Endometrium (tissue), 2 donors: Measurements from ENCODE around the gene CTRB2.

Experiments used
- FAIRE-seq: peaks from 2 replicates; lab custom pipeline; 2012; peaks lifted over from hg19 to GRCh38; lab: Jason Lieb, UNC
- donor health status: control.
- donor health status: control.

CTRB2 gene

GRCh38 chr16:75206749-75207451, at the start of gene CTRB2:
Gene CTRB2 (minus strand): TSS chr16:75207161. CDS start chr16:75207141, 20 bp downstream.
- no peak for FAIRE-seq

GRCh38 chr16:75256059-75256571, 49.2 kb upstream of the CTRB2 start:
- FAIRE-seq: no peak

GRCh38 chr16:75254359-75254837, 47.4 kb upstream of the CTRB2 start:
- FAIRE-seq: no peak

GRCh38 chr16:75252946-75253911, 46.3 kb upstream of the CTRB2 start:
- FAIRE-seq: no peak

GRCh38 chr16:75252049-75252864, 45.3 kb upstream of the CTRB2 start:
- no peak for FAIRE-seq

- no peak for FAIRE-seq
Observed at GRCh38 chr16:75251280-75252048, 44.5 kb upstream of the CTRB2 start, which contains the start of gene BCAR1. Gene BCAR1 (minus strand): TSS chr16:75251624. CDS start chr16:75251482, 142 bp downstream.

- FAIRE-seq: no peak
Observed at GRCh38 chr16:75250809-75251279, 43.9 kb upstream of the CTRB2 start.

GRCh38 chr16:75250089-75250808, 43.3 kb upstream of the CTRB2 start:
- no peak for FAIRE-seq

- FAIRE-seq: no peak
Observed at GRCh38 chr16:75249441-75249840, 42.5 kb upstream of the CTRB2 start.

- no peak for FAIRE-seq
Observed at GRCh38 chr16:75248536-75249380, 41.8 kb upstream of the CTRB2 start.

- FAIRE-seq: no peak
Observed at GRCh38 chr16:75248142-75248535, 41.2 kb upstream of the CTRB2 start.

GRCh38 chr16:75247249-75247648, 40.3 kb upstream of the CTRB2 start:
- FAIRE-seq: no peak

GRCh38 chr16:75246504-75247205, 39.7 kb upstream of the CTRB2 start:
- FAIRE-seq: no peak

- FAIRE-seq: no peak
Observed at GRCh38 chr16:75244844-75245758, 38.1 kb upstream of the CTRB2 start.

GRCh38 chr16:75244225-75244809, 37.4 kb upstream of the CTRB2 start:
- no peak for FAIRE-seq

GRCh38 chr16:75243667-75244224, 36.8 kb upstream of the CTRB2 start:
- FAIRE-seq: no peak
